RWPE2 (cell line): ENCODE results near the gene TMEM43.
"Not testable (repeated sequence)": the region's sequence is repeated elsewhere in the genome, so short reads cannot be mapped to it uniquely, and the experiment has no call there.

Source experiments
- ATAC-seq: fragments of 200-7000 bp; cut with Tn5 transposase; 3 replicates; pipeline ENCODE4 v1.9.1; 2021; ENCODE audit warnings: low read depth
- DNase-seq: peaks from one replicate; pipeline ENCODE4 v3.0.0-alpha.2; 2020; ENCODE audit warnings: low spot score
- H3K27ac ChIP-seq: fragments of 450-650 bp; 2 replicates; pipeline ENCODE4 v1.5.1; 2017; ENCODE audit warnings: mild to moderate bottlenecking; ENCODE audit not compliant: poor library complexity, severe bottlenecking
- H3K27me3 ChIP-seq: fragments of 250-450 bp; sonication (Bioruptor Pico); 2 replicates; pipeline ENCODE4 v1.5.1; 2021; ENCODE audit warnings: mild to moderate bottlenecking, moderate library complexity; ENCODE audit not compliant: insufficient read depth, poor library complexity, severe bottlenecking
- H3K36me3 ChIP-seq: fragments of 250-450 bp; sonication (Bioruptor Pico); 2 replicates; pipeline ENCODE4 v1.5.1; 2020; ENCODE audit warnings: low read depth, mild to moderate bottlenecking, moderate library complexity
- H3K4me1 ChIP-seq: fragments of 250-450 bp; sonication (Bioruptor Pico); 2 replicates; pipeline ENCODE4 v1.5.1; 2021; ENCODE audit warnings: mild to moderate bottlenecking, moderate library complexity; ENCODE audit not compliant: insufficient read depth, poor library complexity, severe bottlenecking
- H3K4me3 ChIP-seq: fragments of 250-450 bp; sonication (Bioruptor Pico); 2 replicates; pipeline ENCODE4 v1.5.1; 2021; ENCODE audit warnings: mild to moderate bottlenecking, moderate library complexity; ENCODE audit not compliant: severe bottlenecking
- H3K9me3 ChIP-seq: fragments of 250-450 bp; sonication (Bioruptor Pico); 2 replicates; pipeline ENCODE4 v1.5.1; 2021; ENCODE audit warnings: mild to moderate bottlenecking, moderate library complexity; ENCODE audit not compliant: severe bottlenecking
- CTCF ChIP-seq: fragments of 450-650 bp; IDR thresholded peaks from one replicate; pipeline ENCODE4 v1.5.1; 2017; ENCODE audit warnings: mild to moderate bottlenecking, moderate library complexity; ENCODE audit not compliant: poor library complexity, severe bottlenecking

TMEM43 gene

GRCh38 chr3:14092464-14092863, 32.4 kb upstream of the TMEM43 start:
- TF ChIP-seq CTCF: no peak
- H3K4me3 ChIP-seq: no peak overlapping the region
- H3K27me3 ChIP-seq: no peaks in the 10 kb centered on the region
- no peaks in the 10 kb centered on the region for H3K4me1 ChIP-seq
- no peaks in the 10 kb centered on the region for H3K36me3 ChIP-seq
- H3K9me3 ChIP-seq: no peaks in the 10 kb centered on the region
- DNase-seq (no peak), ATAC-seq (no peak)
- H3K27ac ChIP-seq: no peak overlapping the region

DNA sequence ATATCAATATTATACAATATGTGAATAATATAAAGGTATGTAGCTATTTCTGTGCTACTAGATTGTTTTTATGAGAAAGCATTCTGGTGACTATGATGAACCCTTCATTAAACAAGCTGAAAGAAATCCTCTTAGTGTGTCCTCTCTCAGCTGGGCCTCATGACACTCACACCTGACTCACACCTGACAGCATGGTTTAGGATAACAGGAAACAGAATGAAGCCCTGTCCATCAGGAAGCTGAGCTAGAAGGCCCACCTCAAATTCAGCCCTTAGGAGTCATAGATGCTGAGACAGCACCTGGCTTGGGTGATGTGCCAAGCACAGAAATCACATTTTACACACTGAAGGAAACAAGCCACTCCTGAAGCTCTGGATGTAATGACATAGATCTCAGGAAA, 31.0 kb upstream of the TMEM43 start:
- no peaks in the 10 kb centered on the region for H3K36me3 ChIP-seq
- no peak overlapping the region for H3K27ac ChIP-seq
- H3K4me1 ChIP-seq: no peaks in the 10 kb centered on the region
- peak; percentile 90 for ATAC-seq
- no peak overlapping the region for H3K4me3 ChIP-seq
- no peaks in the 10 kb centered on the region for H3K9me3 ChIP-seq
- TF ChIP-seq CTCF: no peak
- H3K27me3 ChIP-seq: no peaks in the 10 kb centered on the region
- no peak for DNase-seq

DNA sequence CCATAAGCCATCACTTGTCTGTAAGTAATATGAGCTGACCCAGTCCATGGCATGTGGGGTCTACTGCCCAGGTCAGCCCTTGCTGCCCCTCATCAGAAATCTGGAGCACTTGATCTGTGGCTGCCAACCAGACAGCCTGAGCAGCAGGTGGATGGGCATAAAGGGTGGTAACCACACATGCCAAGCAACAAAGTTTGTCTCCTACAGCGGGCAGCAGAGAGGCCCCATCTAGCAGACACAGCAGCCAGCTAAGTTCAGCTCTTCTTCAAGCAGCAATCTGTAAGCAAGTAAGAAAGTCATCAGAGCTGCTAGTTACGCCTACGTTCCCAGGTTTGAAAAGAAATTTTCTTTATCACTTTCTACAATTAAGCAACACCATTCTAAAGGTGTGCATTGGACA, 28.1 kb upstream of the TMEM43 start:
- Histone ChIP-seq H3K4me3 (no peak overlapping the region), H3K36me3 (no peaks in the 10 kb centered on the region), H3K9me3 (no peaks in the 10 kb centered on the region), H3K27me3 (no peaks in the 10 kb centered on the region), H3K4me1 (no peaks in the 10 kb centered on the region), H3K27ac (no peak overlapping the region)
- no peak for TF ChIP-seq CTCF
- DNase-seq (no peak), ATAC-seq (no peak)

DNA sequence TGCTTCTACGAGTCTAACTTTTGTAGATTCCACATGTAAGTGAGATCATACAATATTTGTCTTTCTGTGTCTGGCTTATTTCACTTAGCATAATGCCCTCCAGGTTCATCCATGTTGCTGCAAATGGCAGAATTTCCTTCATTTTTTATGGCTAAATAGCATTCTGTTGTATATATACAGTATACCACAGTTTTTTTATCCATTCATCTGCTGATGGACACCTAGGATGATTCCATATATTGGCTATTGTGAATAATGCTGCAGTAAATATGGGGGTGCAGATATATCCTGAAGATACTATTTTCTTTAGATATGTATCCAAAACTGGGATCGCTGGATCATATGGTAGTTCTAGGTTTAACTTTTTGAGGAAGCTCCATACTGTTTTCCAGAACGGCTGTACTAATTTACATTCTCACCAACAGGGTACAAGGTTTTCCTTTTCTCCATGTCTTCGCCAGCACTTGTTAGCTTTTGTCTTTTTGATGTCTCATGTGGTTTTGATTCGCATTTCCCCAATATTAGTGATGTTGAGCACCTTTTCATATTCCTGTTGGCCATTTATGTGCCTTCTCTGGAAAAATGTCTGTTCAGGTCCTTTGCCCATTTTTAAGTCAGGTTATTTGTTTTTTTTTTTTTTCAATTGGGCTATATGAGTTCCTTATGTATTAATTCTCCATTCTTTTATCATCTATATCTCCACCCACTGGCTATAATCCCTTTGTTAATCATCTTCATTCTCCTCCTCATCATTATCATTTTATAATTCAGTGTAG, 27.0 kb upstream of the TMEM43 start:
- no peaks in the 10 kb centered on the region for H3K9me3 ChIP-seq
- no peak for TF ChIP-seq CTCF
- no peaks in the 10 kb centered on the region for H3K36me3 ChIP-seq
- ATAC-seq (no peak), DNase-seq (no peak)
- H3K27me3 ChIP-seq: no peaks in the 10 kb centered on the region
- no peak overlapping the region for H3K4me3 ChIP-seq
- H3K4me1 ChIP-seq: no peaks in the 10 kb centered on the region
- no peak overlapping the region for H3K27ac ChIP-seq

DNA sequence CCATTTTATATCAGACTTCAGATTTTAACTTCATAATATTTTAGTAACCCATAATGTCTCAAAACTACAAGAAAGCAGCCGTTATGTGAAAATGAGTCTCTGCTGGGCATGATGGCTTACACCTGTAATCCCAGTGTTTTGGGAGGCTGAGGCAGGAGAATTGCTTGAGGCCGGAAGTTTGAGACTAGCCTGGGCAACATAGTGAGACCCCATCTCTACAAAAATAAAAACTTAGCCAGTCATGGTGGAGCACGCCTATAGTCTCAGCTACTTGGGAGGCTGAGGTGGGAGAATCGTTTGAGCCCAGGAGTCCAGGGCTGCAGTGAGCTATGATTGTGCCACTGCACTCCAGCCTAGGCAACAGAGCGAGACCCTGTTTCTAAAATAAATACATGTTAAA, 15.0 kb upstream of the TMEM43 start:
- ATAC-seq: not testable (repeated sequence)

More for the DNA sequence above, 15.0 kb upstream of the TMEM43 start:
- not testable (repeated sequence) for H3K4me3 ChIP-seq, DNase-seq, H3K27me3 ChIP-seq, H3K4me1 ChIP-seq, H3K9me3 ChIP-seq, H3K27ac ChIP-seq
- peaks cover 18% of the 10 kb centered on the region for H3K36me3 ChIP-seq
